NCI-H69 (cell line): Measurements from ENCODE around the gene TMEM269.

Experiments used
- DNase-seq: peaks from one replicate; lab custom pipeline; 2025; lab: John Stamatoyannopoulos, UW

Gene TMEM269

DNA sequence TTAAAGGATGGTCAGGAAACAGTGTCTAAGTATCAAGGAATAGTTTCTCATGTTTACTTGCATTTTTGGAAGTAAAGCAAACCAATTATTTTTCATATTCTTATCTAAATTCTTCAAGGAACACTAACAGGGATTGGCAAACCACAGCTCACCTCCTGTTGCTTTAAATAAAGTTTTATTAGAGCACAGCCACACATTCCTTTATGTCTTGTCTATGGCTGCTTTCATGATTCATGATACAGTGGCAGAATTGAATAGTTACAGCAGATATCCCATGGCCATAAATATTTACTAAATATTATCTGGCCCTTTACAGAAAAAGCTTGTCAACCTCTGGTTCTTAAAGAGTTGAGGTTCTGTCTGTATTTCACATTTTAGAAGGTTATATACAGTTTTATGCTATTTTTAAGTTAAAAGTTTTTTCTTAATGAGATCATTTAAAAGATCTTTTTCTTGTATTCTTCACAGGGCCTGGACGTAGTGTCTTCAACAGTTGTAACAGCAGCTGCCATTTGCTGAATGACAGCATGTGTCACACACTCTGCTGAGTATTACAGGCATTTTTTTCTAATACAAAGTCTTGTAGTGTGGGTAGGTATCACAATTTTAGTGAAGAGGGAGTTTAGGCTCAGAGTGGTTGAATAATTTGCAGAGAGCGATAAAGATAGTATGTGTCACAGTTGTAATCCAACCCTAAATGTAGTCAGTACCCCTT, 64.2 kb downstream of the TMEM269 start:
- DNase-seq = no peak

DNA sequence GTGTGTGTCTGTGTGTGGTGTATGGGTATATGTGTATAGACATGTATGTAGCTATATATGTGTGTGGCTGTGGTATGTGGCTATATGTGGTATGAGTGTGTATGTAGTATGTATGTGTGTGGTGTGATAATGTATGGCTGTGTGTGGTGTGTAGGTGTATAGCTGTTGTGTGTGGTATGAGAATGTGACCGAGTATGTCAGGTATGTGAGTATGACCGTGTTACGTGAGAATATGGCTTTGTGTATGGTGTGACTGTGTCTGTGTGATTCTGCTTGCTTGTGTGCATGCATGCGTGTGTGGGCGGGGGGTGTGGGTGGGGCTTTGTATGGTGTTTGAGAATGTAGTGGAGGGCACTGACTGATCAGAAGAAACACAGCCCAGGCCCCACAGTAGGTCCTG, 65.2 kb downstream of the TMEM269 start:
- no peak for DNase-seq
